Progenitor cell of endocrine pancreas (in vitro differentiated cells): ENCODE results near the gene FGF10. TPM values are rescaled to one million over a fixed set of nuclear protein-coding genes. Genes with fewer than 3 reads are reported as not detected.

ENCODE experiments used
- DNase-seq: peaks from one replicate; pipeline ENCODE4 v3.0.0; 2021; ENCODE audit warnings: low spot score; ENCODE audit not compliant: unreplicated experiment
- H3K27ac Mint-ChIP-seq: 2 replicates; pipeline ENCODE4 v1.8.0; 2021; ENCODE audit warnings: mild to moderate bottlenecking, moderate library complexity, mixed read lengths
- H3K27me3 Mint-ChIP-seq: 2 replicates; pipeline ENCODE4 v1.8.0; 2021; ENCODE audit warnings: mixed read lengths
- H3K36me3 Mint-ChIP-seq: 2 replicates; pipeline ENCODE4 v1.8.0; 2022; ENCODE audit warnings: mixed read lengths; ENCODE audit not compliant: insufficient read depth
- H3K4me1 Mint-ChIP-seq: 2 replicates; pipeline ENCODE4 v1.8.0; 2021; ENCODE audit warnings: low read depth, mixed read lengths
- H3K4me3 Mint-ChIP-seq: 2 replicates; pipeline ENCODE4 v1.8.0; 2021; ENCODE audit warnings: low read depth, mild to moderate bottlenecking, moderate library complexity, mixed read lengths
- H3K9me3 Mint-ChIP-seq: 2 replicates; pipeline ENCODE4 v1.8.0; 2021; ENCODE audit warnings: low read depth, mixed read lengths
- total RNA-seq: library from RNA; stranded (reverse); gene quantifications from 2 replicates; pipeline ENCODE4 v1.2.1, GENCODE V29; 2021
- TF ChIP-seq, protein P1 (sequence below): fragments of 200-600 bp; sonication (generic); IDR thresholded peaks from one replicate; pipeline ENCODE4 v1.5.0; 2021; ENCODE audit warnings: antibody characterized with exemption, mild to moderate bottlenecking; ENCODE audit not compliant: unreplicated experiment

The FGF10 gene
- total RNA-seq, 1 donor from 2014 or later = 2.7 TPM

DNA sequence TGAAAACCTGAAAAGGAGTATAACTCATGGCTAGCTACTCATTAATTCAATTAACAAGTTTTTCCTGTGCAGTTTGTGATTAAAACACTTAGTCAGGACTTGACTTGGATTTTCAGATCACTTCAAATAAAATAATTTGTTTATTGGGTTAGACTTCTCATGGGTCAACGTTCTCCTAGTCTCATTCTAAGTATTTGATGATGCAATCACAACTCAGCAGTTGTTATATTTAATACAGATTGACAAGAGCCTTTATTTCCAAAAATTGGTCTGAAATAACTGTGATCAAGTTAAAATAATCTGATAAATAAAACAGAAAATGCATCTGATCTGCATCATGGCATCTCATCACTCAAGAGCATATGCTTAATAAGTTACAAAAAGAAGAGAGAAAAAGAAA lies 113.9 kb downstream of the FGF10 start:
- TF ChIP-seq, protein P1, sequence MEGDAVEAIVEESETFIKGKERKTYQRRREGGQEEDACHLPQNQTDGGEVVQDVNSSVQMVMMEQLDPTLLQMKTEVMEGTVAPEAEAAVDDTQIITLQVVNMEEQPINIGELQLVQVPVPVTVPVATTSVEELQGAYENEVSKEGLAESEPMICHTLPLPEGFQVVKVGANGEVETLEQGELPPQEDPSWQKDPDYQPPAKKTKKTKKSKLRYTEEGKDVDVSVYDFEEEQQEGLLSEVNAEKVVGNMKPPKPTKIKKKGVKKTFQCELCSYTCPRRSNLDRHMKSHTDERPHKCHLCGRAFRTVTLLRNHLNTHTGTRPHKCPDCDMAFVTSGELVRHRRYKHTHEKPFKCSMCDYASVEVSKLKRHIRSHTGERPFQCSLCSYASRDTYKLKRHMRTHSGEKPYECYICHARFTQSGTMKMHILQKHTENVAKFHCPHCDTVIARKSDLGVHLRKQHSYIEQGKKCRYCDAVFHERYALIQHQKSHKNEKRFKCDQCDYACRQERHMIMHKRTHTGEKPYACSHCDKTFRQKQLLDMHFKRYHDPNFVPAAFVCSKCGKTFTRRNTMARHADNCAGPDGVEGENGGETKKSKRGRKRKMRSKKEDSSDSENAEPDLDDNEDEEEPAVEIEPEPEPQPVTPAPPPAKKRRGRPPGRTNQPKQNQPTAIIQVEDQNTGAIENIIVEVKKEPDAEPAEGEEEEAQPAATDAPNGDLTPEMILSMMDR = no peak
- Mint-ChIP-seq H3K27ac (no peak overlapping the region), H3K27me3 (no peaks in the 10 kb centered on the region), H3K4me1 (no peaks in the 10 kb centered on the region), H3K9me3 (peaks cover 5% of the 10 kb centered on the region), H3K4me3 (no peak overlapping the region), H3K36me3 (no peaks in the 10 kb centered on the region)
- DNase-seq = no peak

DNA sequence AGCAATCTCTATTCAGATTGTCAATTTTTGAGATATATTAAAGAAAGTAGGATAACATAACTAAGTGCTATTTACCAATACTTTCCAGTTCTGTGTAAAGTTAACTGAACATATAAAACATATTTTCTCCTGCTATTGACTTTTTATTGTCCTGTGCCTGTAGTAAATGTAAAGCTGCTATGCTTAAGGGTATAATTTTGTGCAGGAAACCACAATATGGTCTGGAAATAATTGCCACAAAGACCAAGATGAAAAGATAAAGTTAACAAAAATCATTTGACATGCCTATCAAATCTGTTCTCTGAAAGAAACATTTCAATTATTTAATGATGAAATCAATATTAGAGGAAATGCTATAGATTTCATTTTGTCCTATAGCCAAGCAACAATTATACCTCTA lies 121.3 kb downstream of the FGF10 start:
- Mint-ChIP-seq H3K36me3 (no peaks in the 10 kb centered on the region), H3K9me3 (no peaks in the 10 kb centered on the region), H3K27me3 (no peaks in the 10 kb centered on the region), H3K4me1 (no peaks in the 10 kb centered on the region), H3K27ac (no peak overlapping the region), H3K4me3 (no peak overlapping the region)
- TF ChIP-seq, protein P1 = no peak
- no peak for DNase-seq

DNA sequence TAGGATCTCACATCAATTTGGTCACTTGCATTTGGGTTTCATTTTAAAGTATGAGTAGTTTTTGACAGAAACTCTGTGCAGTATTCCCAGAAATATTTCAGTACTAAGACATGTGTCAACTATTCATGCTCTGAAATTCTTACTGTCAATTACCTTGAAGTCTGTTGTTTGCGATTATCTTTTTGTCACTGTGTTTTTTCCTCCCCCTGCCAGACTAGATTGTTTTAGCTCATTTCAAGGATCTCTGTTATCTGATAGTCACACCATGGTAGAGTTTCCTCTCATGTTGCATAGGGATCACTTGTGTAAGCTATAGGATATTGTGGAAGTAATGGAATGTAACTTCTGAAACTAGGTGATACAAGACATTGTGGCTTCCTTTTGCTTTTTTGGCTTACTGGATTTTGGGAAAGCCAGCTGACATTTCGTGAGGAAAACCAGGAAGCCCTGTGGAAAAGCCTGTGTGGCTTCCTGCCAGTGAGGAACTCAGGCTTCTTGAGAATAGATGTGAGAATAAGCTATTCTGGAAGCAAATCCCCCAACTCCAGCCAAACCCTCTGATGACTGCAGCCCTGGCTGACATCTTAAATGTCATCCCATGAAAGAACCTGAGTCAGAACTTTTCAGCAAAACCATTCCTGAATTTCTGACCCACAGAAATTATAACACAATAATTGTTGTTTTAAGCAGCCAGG lies 122.2 kb downstream of the FGF10 start:
- DNase-seq = no peak
- Mint-ChIP-seq H3K36me3 (no peaks in the 10 kb centered on the region), H3K27ac (no peak overlapping the region), H3K4me1 (no peaks in the 10 kb centered on the region), H3K9me3 (no peaks in the 10 kb centered on the region), H3K27me3 (no peaks in the 10 kb centered on the region), H3K4me3 (no peak overlapping the region)
- TF ChIP-seq, protein P1 = no peak

DNA sequence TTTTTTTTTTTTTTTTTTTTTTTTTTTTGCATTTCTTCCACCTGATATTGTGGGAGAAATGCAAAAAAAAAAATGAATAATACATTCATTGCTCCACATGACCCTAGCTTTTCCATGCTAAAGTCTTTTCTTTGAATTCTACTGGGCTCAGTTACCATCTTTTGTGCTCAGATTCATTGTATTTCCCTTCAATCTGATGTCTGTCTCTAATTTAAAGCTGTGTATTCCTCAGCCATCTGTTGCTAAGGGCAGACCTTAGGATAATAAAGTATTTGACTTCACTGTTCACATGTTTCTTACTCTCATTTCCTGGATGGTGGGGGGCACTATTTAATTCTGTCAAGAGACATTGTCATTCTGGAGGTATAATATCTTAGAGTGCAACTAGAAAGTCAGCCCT lies 123.5 kb downstream of the FGF10 start:
- TF ChIP-seq, protein P1 = no peak
- no peaks in the 10 kb centered on the region for H3K36me3 Mint-ChIP-seq
- DNase-seq = no peak
- no peaks in the 10 kb centered on the region for H3K27me3 Mint-ChIP-seq
- peaks cover 1% of the 10 kb centered on the region for H3K4me1 Mint-ChIP-seq
- H3K27ac Mint-ChIP-seq = no peak overlapping the region
- no peak overlapping the region for H3K4me3 Mint-ChIP-seq
- H3K9me3 Mint-ChIP-seq = no peaks in the 10 kb centered on the region

DNA sequence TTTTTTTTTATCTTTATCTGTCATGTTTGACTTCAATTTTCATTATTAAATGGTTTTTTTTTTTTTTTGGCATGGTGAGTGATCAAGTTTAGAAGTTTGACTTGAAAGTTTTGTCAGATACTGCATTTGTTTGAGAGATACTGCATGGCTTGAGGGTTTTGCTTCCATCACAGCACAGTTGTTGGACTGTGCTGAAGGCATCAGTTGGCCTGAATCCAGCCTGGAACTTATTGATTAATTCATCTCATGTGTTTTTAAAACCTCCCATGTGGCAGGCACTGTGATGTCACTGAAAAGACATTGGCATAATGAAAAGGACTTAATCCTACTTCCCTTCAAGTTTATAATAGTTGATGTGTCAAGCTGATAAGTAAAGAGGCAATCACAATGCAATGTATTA lies 128.4 kb downstream of the FGF10 start:
- Mint-ChIP-seq H3K36me3 (no peaks in the 10 kb centered on the region), H3K27ac (no peak overlapping the region), H3K4me1 (peaks cover 19% of the 10 kb centered on the region), H3K9me3 (no peaks in the 10 kb centered on the region), H3K27me3 (no peaks in the 10 kb centered on the region), H3K4me3 (no peak overlapping the region)
- DNase-seq = no peak
- TF ChIP-seq, protein P1 = no peak
